CD14-positive monocyte (primary cell): ENCODE results near the gene LLCFC1. TPM values are rescaled to one million over a fixed set of nuclear protein-coding genes. Genes with fewer than 3 reads are reported as not detected.

Experiments used
- DNase-seq, 3 donors: peaks; one replicate each; pipeline ENCODE4 v3.0.0-alpha.2; 2011 to 2022
- H2AFZ ChIP-seq: 2 replicates; pipeline ENCODE4 v1.6.0; 2012; ENCODE audit warnings: mild to moderate bottlenecking, low read depth, low read length, inconsistent platforms; ENCODE audit not compliant: insufficient read depth, poor library complexity, severe bottlenecking
- H3K27ac ChIP-seq, 2 donors: 1 replicate in 1 of 2; 2 replicates in 1 of 2; pipeline ENCODE4 v1.5.1; 2012 to 2013; ENCODE audit warnings: low read length in 2 of 2, control low read depth in 1 of 2, inconsistent platforms in 1 of 2, low read depth in 1 of 2, mild to moderate bottlenecking in 1 of 2
- H3K27me3 ChIP-seq, 2 donors: one replicate each; pipeline versions ENCODE4 v1.6.0 to v1.6.1; 2011 to 2013; ENCODE audit warnings: low read length in 2 of 2; ENCODE audit not compliant: control insufficient read depth in 2 of 2, insufficient read depth in 2 of 2
- H3K36me3 ChIP-seq, 2 donors: replicated peaks in 1 of 2; 1 replicate in 1 of 2; 2 replicates in 1 of 2; pipeline versions ENCODE4 v1.5.1 to v1.6.1; 2012 to 2013; ENCODE audit warnings: low read length in 2 of 2, control low read depth in 1 of 2, inconsistent platforms in 1 of 2, mild to moderate bottlenecking in 1 of 2; ENCODE audit not compliant: insufficient read depth in 2 of 2, control insufficient read depth in 1 of 2
- H3K4me1 ChIP-seq, 2 donors: 1 replicate in 1 of 2; 2 replicates in 1 of 2; pipeline versions ENCODE4 v1.5.1 to v1.6.1; 2012 to 2013; ENCODE audit warnings: low read length in 2 of 2, control low read depth in 1 of 2, inconsistent platforms in 1 of 2, mild to moderate bottlenecking in 1 of 2, moderate library complexity in 1 of 2; ENCODE audit not compliant: insufficient read depth in 2 of 2, control insufficient read depth in 1 of 2
- H3K4me2 ChIP-seq: replicated peaks from 2 replicates; pipeline ENCODE3; 2012; ENCODE audit warnings: low read length, moderate library complexity, mild to moderate bottlenecking; ENCODE audit not compliant: poor library complexity, severe bottlenecking; ENCODE audit errors: extremely low read depth
- H3K4me3 ChIP-seq, 3 experiments: fragments of 200-600 bp in 1 of 3; sonication (generic) in 1 of 3; replicated peaks in 1 of 3; 1 replicate in 2 of 3; 2 replicates in 1 of 3; pipeline ENCODE4 v1.5.1; 2011 to 2013; ENCODE audit warnings: low read length in 3 of 3, mild to moderate bottlenecking in 3 of 3, control low read depth in 2 of 3, low read depth in 2 of 3, inconsistent platforms in 1 of 3, moderate library complexity in 1 of 3
- H3K79me2 ChIP-seq: 2 replicates; pipeline ENCODE4 v1.6.0; 2012; ENCODE audit warnings: mild to moderate bottlenecking, control low read depth, inconsistent platforms, low read length, moderate library complexity; ENCODE audit not compliant: insufficient read depth
- H3K9ac ChIP-seq: 2 replicates; pipeline ENCODE4 v1.6.0; 2017; ENCODE audit warnings: low read length, mild to moderate bottlenecking; ENCODE audit not compliant: insufficient read depth, poor library complexity, severe bottlenecking
- H3K9me3 ChIP-seq, 2 donors: replicated peaks in 1 of 2; 1 replicate in 1 of 2; 2 replicates in 1 of 2; pipeline versions ENCODE4 v1.5.1 to v1.6.1; 2012 to 2013; ENCODE audit warnings: low read length in 2 of 2, control low read depth in 1 of 2; ENCODE audit not compliant: control insufficient read depth in 1 of 2, insufficient read depth in 1 of 2
- H4K20me1 ChIP-seq: 2 replicates; pipeline ENCODE4 v1.6.0; 2012; ENCODE audit warnings: mild to moderate bottlenecking, low read length, control low read depth, moderate library complexity; ENCODE audit not compliant: insufficient read depth
- H3K27ac Mint-ChIP-seq, 7 donors: one replicate each; pipeline ENCODE4 v1.8.0; 2020; ENCODE audit warnings: mild to moderate bottlenecking in 7 of 7, mixed read lengths in 7 of 7, moderate library complexity in 6 of 7, inconsistent platforms in 2 of 7
- H3K27me3 Mint-ChIP-seq, 3 donors: one replicate each; pipeline ENCODE4 v1.8.0; 2021 to 2022; ENCODE audit warnings: low read depth in 3 of 3, mild to moderate bottlenecking in 3 of 3, mixed read lengths in 3 of 3, moderate library complexity in 3 of 3, inconsistent platforms in 1 of 3
- H3K36me3 Mint-ChIP-seq, 2 donors: one replicate each; pipeline ENCODE4 v1.8.0; 2020; ENCODE audit warnings: mixed read lengths in 2 of 2, inconsistent platforms in 1 of 2, mild to moderate bottlenecking in 1 of 2
- H3K4me1 Mint-ChIP-seq: one replicate; pipeline ENCODE4 v1.8.0; 2020; ENCODE audit warnings: mild to moderate bottlenecking, mixed read lengths
- H3K4me3 Mint-ChIP-seq, 2 donors: one replicate each; pipeline ENCODE4 v1.8.0; 2020; ENCODE audit warnings: mild to moderate bottlenecking in 2 of 2, mixed read lengths in 2 of 2, moderate library complexity in 1 of 2
- H3K9me3 Mint-ChIP-seq, 7 donors: one replicate each; pipeline ENCODE4 v1.8.0; 2020 to 2022; ENCODE audit warnings: mixed read lengths in 7 of 7, mild to moderate bottlenecking in 6 of 7, moderate library complexity in 6 of 7, inconsistent platforms in 2 of 7
- CTCF ChIP-seq: fragments of 200-600 bp; IDR thresholded peaks from one replicate; pipeline ENCODE4 v1.8.0; 2022; ENCODE audit warnings: antibody characterized with exemption, mild to moderate bottlenecking
- WGBS: methylation state at CpG from one replicate; pipeline ENCODE4 v1.1.5; 2013; ENCODE audit warnings: missing lambda C conversion rate; ENCODE audit not compliant: insufficient coverage; 5-methylcytosine and 5-hydroxymethylcytosine counted together
- intact Hi-C, 2 donors: fragments of 100-400 bp; cut with micrococcal nuclease; formaldehyde crosslinking; loops; one replicate each; pipeline versions ENCODE4 v1.15.0 to v1.15.1; 2023
- polyA plus RNA-seq, 3 donors: library from polyadenylated mRNA; depleted of rRNA in 1 of 3; unstranded in 2 of 3; stranded (reverse) in 1 of 3; fragments of 300-500 nt in 2 of 3; fragments of >200 nt in 1 of 3; fragmentation: Illumina TruSeq in 2 of 3; gene quantifications; 1 replicate in 2 of 3; 2 replicates in 1 of 3; pipeline ENCODE4 v1.2.3, GENCODE V29; 2012 to 2021

Gene LLCFC1
- polyA plus RNA-seq, 3 donors = 0.84 TPM; not detected in 2

DNA sequence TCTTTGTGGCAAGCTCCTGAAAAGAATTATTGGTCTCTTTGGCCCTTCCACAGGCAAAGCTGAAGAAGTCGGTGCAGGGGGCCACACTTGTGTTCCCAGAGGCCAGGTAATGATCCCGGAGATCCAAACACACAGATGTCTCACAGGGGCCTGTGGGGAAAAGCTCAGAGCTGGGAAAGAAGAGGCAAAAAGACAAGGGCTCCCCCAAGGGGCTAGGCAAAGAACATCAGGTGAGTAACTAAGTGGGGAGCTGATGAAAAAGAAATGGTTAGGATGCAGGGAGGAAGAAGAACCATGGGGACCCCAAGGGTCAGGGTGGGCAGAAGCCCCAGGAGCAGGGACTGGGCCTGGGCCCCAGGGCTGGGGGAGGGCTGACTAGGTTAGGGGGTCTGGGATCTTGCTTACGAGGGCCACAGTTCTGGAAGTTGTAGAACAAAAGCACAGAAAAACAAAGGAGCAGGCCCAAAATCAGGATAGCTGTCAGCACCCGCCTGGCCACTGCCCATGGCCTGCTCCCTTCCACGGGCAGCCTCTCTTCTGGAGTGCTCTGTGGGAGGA, 21.8 kb downstream of the LLCFC1 start:
- Mint-ChIP-seq H3K27me3 (peaks cover 6 to 14% (median 10%) of the 10 kb centered on the region in 3 donors), H3K4me3 (no peak overlapping the region), H3K4me1 (peaks cover 2% of the 10 kb centered on the region), H3K27ac (no peak overlapping the region), H3K36me3 (no peaks in the 10 kb centered on the region), H3K9me3 (peaks cover 6 to 12% (median 10%) of the 10 kb centered on the region in 7 donors)
- 91% methylated on average over 4 of the region's 5 CpGs for WGBS
- Histone ChIP-seq H4K20me1 (no peaks in the 10 kb centered on the region), H3K36me3 (no peaks in the 10 kb centered on the region), H3K4me3 (no peak overlapping the region), H3K27ac (no peak overlapping the region), H3K79me2 (no peaks in the 10 kb centered on the region), H3K9me3 (peaks cover 4% of the 10 kb centered on the region in 2 donors), H3K9ac (no peak overlapping the region), H3K27me3 (no peaks in the 10 kb centered on the region), H3K4me2 (no peak overlapping the region), H3K4me1 (no peaks in the 10 kb centered on the region), H2AFZ (no peak overlapping the region)
- DNase-seq = peak in 1 of 3 donors; percentile 2
- peak; percentile 27 for TF ChIP-seq CTCF
- intact Hi-C loops = no loop called here

- no peaks in the 10 kb centered on the region for H3K79me2 ChIP-seq
- H3K4me3 ChIP-seq = no peak overlapping the region
- DNase-seq = no peak
- no peaks in the 10 kb centered on the region for H3K27me3 ChIP-seq
- peaks cover 6 to 14% (median 10%) of the 10 kb centered on the region in 3 donors for H3K27me3 Mint-ChIP-seq
- no peaks in the 10 kb centered on the region for H3K4me1 ChIP-seq
- H3K9me3 ChIP-seq = peaks cover 0 to under 1% of the 10 kb centered on the region in 2 donors
- H4K20me1 ChIP-seq = no peaks in the 10 kb centered on the region
- WGBS = 88% methylated on average over 1 of the region's 4 CpGs
- peaks cover 2% of the 10 kb centered on the region for H3K4me1 Mint-ChIP-seq
- H3K4me3 Mint-ChIP-seq = no peak overlapping the region
- TF ChIP-seq CTCF = no peak
- H3K9ac ChIP-seq = no peak overlapping the region
- H3K9me3 Mint-ChIP-seq = peaks cover under 1 to 6% (median 4%) of the 10 kb centered on the region in 7 donors
- H3K36me3 Mint-ChIP-seq = no peaks in the 10 kb centered on the region
- no peak overlapping the region for H3K4me2 ChIP-seq
- no peak overlapping the region for H3K27ac Mint-ChIP-seq
- no peak overlapping the region for H2AFZ ChIP-seq
- intact Hi-C loops = no loop called here
- H3K36me3 ChIP-seq = no peaks in the 10 kb centered on the region
- H3K27ac ChIP-seq = no peak overlapping the region
Measured at GRCh38 chr7:142961595-142961972, 22.3 kb downstream of the LLCFC1 start.
